Sigmoid colon (tissue), 7 donors: ENCODE measurements around the gene OLFM1. TPM values are rescaled to one million over a fixed set of nuclear protein-coding genes. Genes with fewer than 3 reads are reported as not detected.

Experiments
- DNase-seq: peaks from one replicate; pipeline ENCODE4 v3.0.0-alpha.2; 2019
- H3K27ac ChIP-seq, 4 donors: fragments of 200-600 bp; sonication (generic); one replicate each; pipeline ENCODE4 v1.5.1; 2016 to 2019; ENCODE audit warnings: mild to moderate bottlenecking in 1 of 4
- H3K27me3 ChIP-seq, 3 donors: fragments of 200-600 bp; sonication (generic); one replicate each; pipeline ENCODE4 v1.5.1; 2019; ENCODE audit warnings: mild to moderate bottlenecking in 1 of 3
- H3K36me3 ChIP-seq, 4 donors: fragments of 200-600 bp; sonication (generic); one replicate each; pipeline ENCODE4 v1.5.1; 2016 to 2019
- H3K4me1 ChIP-seq, 4 donors: fragments of 200-600 bp; sonication (generic); one replicate each; pipeline ENCODE4 v1.5.1; 2017 to 2019
- H3K4me3 ChIP-seq, 4 donors: fragments of 200-600 bp; sonication (generic); one replicate each; pipeline ENCODE4 v1.5.1; 2017 to 2019; ENCODE audit warnings: mild to moderate bottlenecking in 2 of 4, moderate library complexity in 1 of 4
- H3K9me3 ChIP-seq, 4 donors: fragments of 200-600 bp in 3 of 4; sonication (generic) in 3 of 4; one replicate each; pipeline versions ENCODE4 v1.5.1 to v1.6.1; 2013 to 2019
- EP300 ChIP-seq, 4 donors: sonication (generic); formaldehyde crosslinking; IDR thresholded peaks; one replicate each; pipeline ENCODE4 v1.6.1; 2017; ENCODE audit warnings: antibody characterized with exemption in 4 of 4
- POLR2A ChIP-seq, 2 donors: fragments of 450-650 bp; IDR thresholded peaks; one replicate each; pipeline ENCODE4 v1.6.1; 2016; ENCODE audit warnings: antibody characterized with exemption in 2 of 2, mild to moderate bottlenecking in 2 of 2, moderate library complexity in 2 of 2
- POLR2AphosphoS5 ChIP-seq, 4 donors: sonication (generic); formaldehyde crosslinking; IDR thresholded peaks; one replicate each; pipeline ENCODE4 v1.6.1; 2017; ENCODE audit warnings: antibody characterized with exemption in 4 of 4
- WGBS, 2 donors: extraction: QIAGEN DNeasy Blood & Tissue Kit; methylation state at CpG; one replicate each; pipeline ENCODE4 v1.1.7; 2013; 5-methylcytosine and 5-hydroxymethylcytosine counted together
- intact Hi-C: fragments of 100-400 bp; cut with DNase I; formaldehyde crosslinking; loops from one replicate; pipeline ENCODE4 v1.15.1; 2023
- polyA plus RNA-seq, 3 donors: library from polyadenylated mRNA; stranded (reverse); fragments of 200-250 nt; gene quantifications; one replicate each; pipeline ENCODE4 v1.2.3, GENCODE V29; 2013
- total RNA-seq, 4 donors: library from RNA; depleted of rRNA; stranded (reverse); fragments of >200 nt; gene quantifications; one replicate each; pipeline ENCODE4 v1.1.0, GENCODE V29; 2016
- TF ChIP-seq, protein P1 (sequence below), 4 experiments: fragments of 450-650 bp in 3 of 4; fragments of 200-600 bp in 1 of 4; IDR thresholded peaks; one replicate each; pipeline ENCODE4 v1.5.1; 2016 to 2019; ENCODE audit warnings: antibody characterized with exemption in 4 of 4, mild to moderate bottlenecking in 3 of 4, moderate library complexity in 2 of 4
- donor health status: healthy with polysubstance abuse.
- donor health status: Bipolar disorder and iron deficiency.
- donor health status: healthy.

Gene OLFM1
- total and polyA plus RNA-seq, 7 donors, result 1.2 to 19.3 (median 13.6) TPM

DNA sequence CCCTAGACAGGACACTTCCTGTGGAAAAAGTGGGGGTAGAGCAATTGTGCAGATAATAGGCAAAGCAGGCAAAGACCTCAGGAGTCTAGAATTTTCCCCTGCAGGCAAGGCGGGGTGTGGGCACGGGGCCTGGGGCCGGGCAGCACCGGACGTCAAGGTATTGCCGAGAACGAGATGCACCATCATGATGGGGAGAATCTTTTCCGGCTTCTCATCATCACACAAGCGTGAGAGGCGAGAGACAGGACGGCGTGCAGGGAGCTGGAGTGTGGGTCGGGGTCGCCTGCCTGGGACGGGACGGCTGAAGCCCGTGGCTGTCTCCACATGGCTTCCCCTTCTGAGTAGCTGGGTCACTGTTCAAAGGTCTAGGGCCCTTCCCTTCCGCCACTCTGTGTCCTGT, 44.5 kb downstream of the OLFM1 start:
- Histone ChIP-seq H3K4me1 (no peaks in the 10 kb centered on the region), H3K27ac (no peak overlapping the region), H3K9me3 (no peaks in the 10 kb centered on the region), H3K36me3 (no peaks in the 10 kb centered on the region), H3K4me3 (no peak overlapping the region), H3K27me3 (peaks cover 0 to 60% (median 0%) of the 10 kb centered on the region in 3 donors)
- no peak for DNase-seq
- no peak for TF ChIP-seq EP300 (IDR thresholded peaks at IDR 0.05)
- TF ChIP-seq POLR2A (IDR thresholded peaks at IDR 0.05), result no peak
- no peak for TF ChIP-seq POLR2AphosphoS5 (IDR thresholded peaks at IDR 0.05)
- TF ChIP-seq, protein P1, sequence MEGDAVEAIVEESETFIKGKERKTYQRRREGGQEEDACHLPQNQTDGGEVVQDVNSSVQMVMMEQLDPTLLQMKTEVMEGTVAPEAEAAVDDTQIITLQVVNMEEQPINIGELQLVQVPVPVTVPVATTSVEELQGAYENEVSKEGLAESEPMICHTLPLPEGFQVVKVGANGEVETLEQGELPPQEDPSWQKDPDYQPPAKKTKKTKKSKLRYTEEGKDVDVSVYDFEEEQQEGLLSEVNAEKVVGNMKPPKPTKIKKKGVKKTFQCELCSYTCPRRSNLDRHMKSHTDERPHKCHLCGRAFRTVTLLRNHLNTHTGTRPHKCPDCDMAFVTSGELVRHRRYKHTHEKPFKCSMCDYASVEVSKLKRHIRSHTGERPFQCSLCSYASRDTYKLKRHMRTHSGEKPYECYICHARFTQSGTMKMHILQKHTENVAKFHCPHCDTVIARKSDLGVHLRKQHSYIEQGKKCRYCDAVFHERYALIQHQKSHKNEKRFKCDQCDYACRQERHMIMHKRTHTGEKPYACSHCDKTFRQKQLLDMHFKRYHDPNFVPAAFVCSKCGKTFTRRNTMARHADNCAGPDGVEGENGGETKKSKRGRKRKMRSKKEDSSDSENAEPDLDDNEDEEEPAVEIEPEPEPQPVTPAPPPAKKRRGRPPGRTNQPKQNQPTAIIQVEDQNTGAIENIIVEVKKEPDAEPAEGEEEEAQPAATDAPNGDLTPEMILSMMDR (IDR thresholded peaks at IDR 0.05), result no peak
- intact Hi-C loops, result no loop called here
- 89 to 92% methylated on average over 18 of the region's 18 CpGs for WGBS, 2 donors

DNA sequence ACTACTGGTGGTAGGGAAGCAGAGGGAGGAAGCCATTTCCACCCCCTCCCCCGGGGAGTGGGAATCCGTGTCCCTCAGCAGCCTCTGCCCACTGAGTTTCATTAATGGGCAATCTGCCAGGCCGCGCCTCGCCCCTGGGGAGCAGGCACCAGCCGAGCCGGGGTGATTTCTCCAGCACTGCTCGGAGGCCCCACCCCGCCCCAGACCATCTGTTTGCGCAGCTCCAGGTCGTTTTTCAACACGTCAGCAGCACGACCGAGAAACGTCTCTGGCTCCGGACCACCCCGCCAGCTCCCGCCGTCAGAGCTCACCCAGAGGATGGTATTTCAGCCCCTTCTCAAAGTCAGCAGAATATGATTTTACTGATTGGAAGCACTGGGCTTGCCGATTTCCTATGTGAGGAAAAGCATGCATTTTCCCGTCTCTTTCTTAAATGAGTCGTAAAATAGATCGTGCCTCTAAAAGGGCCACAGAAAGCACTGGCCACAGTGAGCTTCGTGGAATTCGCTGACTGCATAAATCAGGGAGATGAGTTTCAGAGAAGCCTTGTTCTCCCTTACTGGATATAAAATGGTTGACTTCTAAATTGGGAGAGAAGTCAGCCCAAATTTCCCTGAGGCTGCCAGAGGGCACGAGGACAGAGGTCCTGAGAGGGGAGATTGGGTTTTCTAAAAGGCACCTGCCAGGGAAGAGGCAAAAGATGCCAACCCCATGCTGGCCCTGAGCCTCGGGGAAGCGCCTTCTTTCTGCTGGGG, 47.0 kb downstream of the OLFM1 start:
- DNase-seq, result no peak
- 39 to 59% methylated on average over 28 of the region's 28 CpGs for WGBS, 2 donors
- no peaks in the 10 kb centered on the region for H3K36me3 ChIP-seq
- H3K27ac ChIP-seq, result no peak overlapping the region
- TF ChIP-seq, protein P1 (IDR thresholded peaks at IDR 0.05), result no peak
- TF ChIP-seq POLR2A (IDR thresholded peaks at IDR 0.05) (no peak), POLR2AphosphoS5 (IDR thresholded peaks at IDR 0.05) (no peak), EP300 (IDR thresholded peaks at IDR 0.05) (no peak)
- H3K4me3 ChIP-seq, result no peak overlapping the region
- no peaks in the 10 kb centered on the region for H3K9me3 ChIP-seq
- peaks cover 0 to 6% (median 0%) of the 10 kb centered on the region in 4 donors for H3K4me1 ChIP-seq
- intact Hi-C loops, result no loop called here
- H3K27me3 ChIP-seq, result peaks cover 0 to 81% (median 7%) of the 10 kb centered on the region in 3 donors

DNA sequence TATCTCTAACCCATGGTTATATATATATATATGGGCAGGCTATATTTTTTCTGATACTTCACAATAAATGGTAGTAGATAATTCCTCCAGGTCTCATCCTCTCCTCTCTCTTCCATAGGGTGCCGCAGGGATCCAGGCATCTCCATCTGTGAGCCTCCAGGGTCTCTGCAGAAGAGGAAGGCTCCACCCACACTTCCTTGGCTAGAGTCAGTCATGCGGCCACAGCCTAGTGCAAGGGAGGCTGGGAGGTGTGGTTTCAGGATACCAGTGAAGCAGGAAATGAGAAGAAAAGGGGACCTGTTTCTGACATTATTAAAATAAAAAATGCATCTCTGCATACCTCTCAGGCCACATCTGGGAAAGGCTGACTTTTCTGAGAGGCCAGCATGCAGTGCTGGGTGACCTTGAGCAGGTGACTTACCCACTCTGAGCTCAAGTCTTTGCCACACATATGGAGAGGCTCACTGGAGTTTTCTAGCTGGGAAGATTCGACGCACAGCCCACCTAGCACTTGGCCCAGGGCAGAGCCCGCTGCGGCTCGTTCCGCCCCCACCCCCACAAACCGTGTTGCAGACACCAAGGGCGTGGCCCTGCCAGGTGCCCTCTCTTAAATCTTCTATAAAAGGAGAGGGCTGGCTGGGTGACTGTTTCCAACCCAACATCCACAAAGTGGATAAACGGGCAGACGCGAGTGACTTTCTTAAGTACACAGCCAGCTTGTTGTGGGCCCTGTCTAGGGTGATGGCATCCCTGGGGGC, 47.9 kb downstream of the OLFM1 start:
- TF ChIP-seq EP300 (IDR thresholded peaks at IDR 0.05) (no peak), POLR2A (IDR thresholded peaks at IDR 0.05) (no peak)
- H3K27ac ChIP-seq, result no peak overlapping the region
- H3K36me3 ChIP-seq, result no peaks in the 10 kb centered on the region
- no peak for DNase-seq
- intact Hi-C loops, result no loop called here
- H3K9me3 ChIP-seq, result no peaks in the 10 kb centered on the region
- 74 to 83% methylated on average over 13 of the region's 13 CpGs for WGBS, 2 donors
- H3K4me1 ChIP-seq, result peaks cover 0 to 6% (median 0%) of the 10 kb centered on the region in 4 donors
- no peak overlapping the region for H3K4me3 ChIP-seq
- H3K27me3 ChIP-seq, result peaks cover 0 to 77% (median 11%) of the 10 kb centered on the region in 3 donors

DNA sequence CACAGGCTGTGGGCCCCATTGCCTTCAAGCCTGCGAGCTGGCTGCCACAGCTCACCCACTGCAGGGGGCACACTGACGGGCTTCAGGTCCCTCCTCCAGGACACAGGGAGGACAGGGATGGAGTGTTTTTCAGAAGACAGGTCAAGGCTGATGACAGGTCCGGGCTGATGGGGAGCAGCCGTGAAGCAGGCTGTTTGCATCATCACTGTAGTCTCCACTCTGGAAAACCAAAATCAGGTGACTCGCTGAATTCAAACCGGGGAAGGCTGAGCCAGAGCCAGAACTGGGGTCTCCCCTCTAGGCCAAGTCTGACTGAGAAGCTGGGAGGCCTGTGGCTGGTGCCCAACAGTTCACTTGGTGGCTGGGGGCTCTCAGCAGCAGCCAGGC, 48.5 kb downstream of the OLFM1 start:
- Histone ChIP-seq H3K4me3 (no peak overlapping the region), H3K9me3 (no peaks in the 10 kb centered on the region), H3K4me1 (peaks cover 0 to 6% (median 0%) of the 10 kb centered on the region in 4 donors), H3K27ac (no peak overlapping the region), H3K27me3 (peaks cover 0 to 75% (median 15%) of the 10 kb centered on the region in 3 donors), H3K36me3 (no peaks in the 10 kb centered on the region)
- DNase-seq, result no peak
- WGBS, 2 donors, result 70 to 80% methylated on average over 6 of the region's 6 CpGs
- intact Hi-C loops, result no loop called here
- TF ChIP-seq POLR2AphosphoS5 (IDR thresholded peaks at IDR 0.05) (no peak), POLR2A (IDR thresholded peaks at IDR 0.05) (no peak), EP300 (IDR thresholded peaks at IDR 0.05) (no peak)
- TF ChIP-seq, protein P1 (IDR thresholded peaks at IDR 0.05), result no peak

DNA sequence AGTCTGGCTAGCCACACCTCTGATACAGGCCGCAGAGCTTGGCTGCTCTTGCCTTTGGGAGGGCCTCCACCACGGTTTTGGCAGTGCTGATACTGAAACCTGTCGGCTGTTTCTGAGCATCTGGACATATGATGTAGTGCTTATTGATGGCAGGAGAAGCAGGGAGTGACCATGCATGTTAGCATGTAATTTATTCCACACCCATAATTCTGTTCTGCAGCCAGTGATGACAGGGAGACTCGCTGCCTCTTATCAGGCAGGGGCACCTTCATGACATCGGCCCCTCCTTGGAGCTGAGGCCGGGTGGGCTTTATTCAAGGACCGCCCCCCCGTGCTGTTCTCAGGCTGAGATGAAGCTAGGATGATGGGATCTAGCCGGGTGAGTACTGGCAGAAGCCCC, 49.0 kb downstream of the OLFM1 start:
- Histone ChIP-seq H3K27ac (no peak overlapping the region), H3K27me3 (peaks cover 0 to 75% (median 15%) of the 10 kb centered on the region in 3 donors), H3K9me3 (no peaks in the 10 kb centered on the region), H3K36me3 (no peaks in the 10 kb centered on the region), H3K4me1 (peaks cover 0 to 6% (median 0%) of the 10 kb centered on the region in 4 donors), H3K4me3 (no peak overlapping the region)
- intact Hi-C loops, result no loop called here
- WGBS, 2 donors, result 54 to 67% methylated on average over 9 of the region's 9 CpGs
- DNase-seq, result no peak
- TF ChIP-seq EP300 (IDR thresholded peaks at IDR 0.05) (no peak), POLR2AphosphoS5 (IDR thresholded peaks at IDR 0.05) (no peak), POLR2A (IDR thresholded peaks at IDR 0.05) (no peak)
- TF ChIP-seq, protein P1 (IDR thresholded peaks at IDR 0.05), result no peak
